MM.1S (cell line): Measurements from ENCODE around the gene HCAR3.
"Not testable (repeated sequence)": the region's sequence is repeated elsewhere in the genome, so short reads cannot be mapped to it uniquely, and the experiment has no call there.

Source experiments
- CTCF ChIP-seq: fragments of 300-600 bp; sonication (generic); IDR thresholded peaks from 2 replicates; pipeline ENCODE4 v1.5.1; 2016; ENCODE audit warnings: antibody characterized with exemption, low read length, mixed read lengths
- EZH2 ChIP-seq: fragments of 300-600 bp; sonication (generic); optimal IDR thresholded peaks from 2 replicates; pipeline ENCODE3; 2017; ENCODE audit warnings: low read depth, mild to moderate bottlenecking, antibody characterized with exemption, low read length, mixed read lengths

GRCh38 chr12:122713491-122714188 is 3.0 kb downstream of the HCAR3 start:
- not testable (repeated sequence) for TF ChIP-seq EZH2, CTCF
